VCaP (cell line): Measurements from ENCODE around the gene NECAB2.
"Not testable (repeated sequence)": the region's sequence is repeated elsewhere in the genome, so short reads cannot be mapped to it uniquely, and the experiment has no call there.

Experiments used
- H3K27ac ChIP-seq: fragments of 450-650 bp; 2 replicates; pipeline ENCODE4 v1.5.1; 2017
- TF ChIP-seq, protein P1 (sequence below): fragments of 450-650 bp; conservative IDR thresholded peaks from 2 replicates; pipeline ENCODE4 v1.5.1; 2017; ENCODE audit warnings: mild to moderate bottlenecking, moderate library complexity

The NECAB2 gene

DNA sequence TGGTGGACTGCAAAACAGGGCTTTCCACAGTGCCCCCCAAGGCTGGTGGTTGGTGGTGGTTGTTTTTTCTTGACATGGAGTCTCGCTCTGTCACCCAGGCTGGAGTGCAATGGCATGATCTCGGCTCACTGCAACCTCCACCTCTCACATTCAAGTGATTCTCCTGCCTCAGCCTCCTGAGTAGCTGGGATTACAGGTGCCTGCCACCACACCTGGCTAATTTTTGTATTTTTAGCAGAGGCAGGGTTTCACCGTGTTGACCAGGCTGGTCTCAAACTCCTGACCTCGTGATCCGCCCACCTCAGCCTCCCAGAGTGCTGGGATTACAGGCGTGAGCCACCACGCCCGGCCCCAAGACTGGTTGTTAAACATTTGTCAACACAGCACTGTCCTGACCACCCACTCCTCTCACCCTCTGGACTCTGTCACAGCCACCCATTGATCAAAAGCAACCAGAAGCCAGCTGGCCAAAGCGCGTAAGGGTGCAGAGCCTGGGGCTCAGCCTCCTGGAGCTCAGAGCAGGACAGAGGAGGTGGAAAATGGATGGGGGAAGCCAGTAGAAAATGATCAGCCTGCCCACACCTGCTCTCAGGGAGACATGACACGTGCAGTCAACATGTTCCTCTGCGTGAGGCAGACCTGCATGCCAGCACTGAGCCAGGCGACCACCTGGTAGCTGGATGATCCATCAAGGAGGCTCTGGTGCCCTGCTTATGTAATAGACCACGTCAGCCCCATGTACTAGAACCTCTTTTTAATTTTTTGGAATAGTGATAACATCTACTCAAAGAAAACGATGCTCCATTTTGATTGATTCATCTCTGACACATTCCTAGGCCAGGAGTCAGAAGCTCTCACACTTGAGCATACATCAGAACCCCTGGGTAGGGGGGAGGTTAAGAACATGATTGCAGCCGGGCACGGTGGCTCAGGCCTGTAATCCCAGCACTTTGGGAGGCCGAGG, 29.8 kb upstream of the NECAB2 start:
- TF ChIP-seq, protein P1, sequence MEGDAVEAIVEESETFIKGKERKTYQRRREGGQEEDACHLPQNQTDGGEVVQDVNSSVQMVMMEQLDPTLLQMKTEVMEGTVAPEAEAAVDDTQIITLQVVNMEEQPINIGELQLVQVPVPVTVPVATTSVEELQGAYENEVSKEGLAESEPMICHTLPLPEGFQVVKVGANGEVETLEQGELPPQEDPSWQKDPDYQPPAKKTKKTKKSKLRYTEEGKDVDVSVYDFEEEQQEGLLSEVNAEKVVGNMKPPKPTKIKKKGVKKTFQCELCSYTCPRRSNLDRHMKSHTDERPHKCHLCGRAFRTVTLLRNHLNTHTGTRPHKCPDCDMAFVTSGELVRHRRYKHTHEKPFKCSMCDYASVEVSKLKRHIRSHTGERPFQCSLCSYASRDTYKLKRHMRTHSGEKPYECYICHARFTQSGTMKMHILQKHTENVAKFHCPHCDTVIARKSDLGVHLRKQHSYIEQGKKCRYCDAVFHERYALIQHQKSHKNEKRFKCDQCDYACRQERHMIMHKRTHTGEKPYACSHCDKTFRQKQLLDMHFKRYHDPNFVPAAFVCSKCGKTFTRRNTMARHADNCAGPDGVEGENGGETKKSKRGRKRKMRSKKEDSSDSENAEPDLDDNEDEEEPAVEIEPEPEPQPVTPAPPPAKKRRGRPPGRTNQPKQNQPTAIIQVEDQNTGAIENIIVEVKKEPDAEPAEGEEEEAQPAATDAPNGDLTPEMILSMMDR = no peak

DNA sequence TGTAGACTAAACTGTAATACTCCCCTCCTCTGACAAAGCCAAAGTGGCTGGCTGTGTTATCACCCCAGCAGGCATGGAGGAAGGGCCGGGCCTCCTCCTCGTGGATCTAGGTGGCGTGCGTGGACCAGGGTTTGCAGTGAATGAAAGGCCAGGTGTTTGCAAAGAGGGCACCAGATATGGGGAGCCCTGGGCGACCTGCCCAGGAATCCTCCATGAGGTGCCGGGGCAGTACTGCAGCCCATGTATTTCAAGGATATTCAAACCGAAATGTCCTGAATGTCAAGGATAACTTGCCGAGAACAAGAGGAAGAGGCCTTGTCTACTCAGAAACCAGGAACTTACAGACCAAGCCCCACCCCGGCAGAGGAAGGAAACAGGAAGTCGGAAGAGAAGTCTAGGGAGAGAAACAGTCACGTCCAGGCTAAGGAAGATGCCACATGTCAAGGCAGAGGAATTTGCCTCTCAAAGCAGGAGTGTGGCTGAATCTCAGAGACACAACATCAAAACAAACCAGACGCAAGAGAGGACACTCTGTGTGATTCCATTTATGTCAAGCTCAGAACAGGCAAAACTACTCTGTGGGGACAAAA, 28.7 kb upstream of the NECAB2 start:
- no peak overlapping the region for H3K27ac ChIP-seq
- TF ChIP-seq, protein P1 = no peak

More for the DNA sequence above, 29.8 kb upstream of the NECAB2 start:
- no peak overlapping the region for H3K27ac ChIP-seq

DNA sequence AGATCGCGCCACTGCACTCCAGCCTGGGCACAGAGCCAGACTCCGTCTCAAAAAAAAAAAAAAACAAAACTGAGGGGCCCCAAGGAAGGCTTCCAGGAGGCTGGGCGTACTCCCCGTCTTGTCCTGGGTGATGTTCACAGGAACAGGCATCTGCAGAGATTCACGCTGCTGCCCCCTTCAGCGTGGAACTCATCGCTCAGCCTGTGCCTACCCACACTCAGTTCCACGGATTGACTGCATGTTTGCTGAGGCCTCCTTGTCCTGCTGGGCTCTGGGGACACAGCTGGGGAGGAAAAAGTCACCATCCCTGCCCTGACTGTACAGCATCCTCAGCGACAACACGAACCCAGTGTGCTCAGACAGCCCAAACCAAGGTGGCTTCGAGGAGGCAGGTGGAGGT, 27.9 kb upstream of the NECAB2 start:
- no peak overlapping the region for H3K27ac ChIP-seq
- TF ChIP-seq, protein P1 = no peak

DNA sequence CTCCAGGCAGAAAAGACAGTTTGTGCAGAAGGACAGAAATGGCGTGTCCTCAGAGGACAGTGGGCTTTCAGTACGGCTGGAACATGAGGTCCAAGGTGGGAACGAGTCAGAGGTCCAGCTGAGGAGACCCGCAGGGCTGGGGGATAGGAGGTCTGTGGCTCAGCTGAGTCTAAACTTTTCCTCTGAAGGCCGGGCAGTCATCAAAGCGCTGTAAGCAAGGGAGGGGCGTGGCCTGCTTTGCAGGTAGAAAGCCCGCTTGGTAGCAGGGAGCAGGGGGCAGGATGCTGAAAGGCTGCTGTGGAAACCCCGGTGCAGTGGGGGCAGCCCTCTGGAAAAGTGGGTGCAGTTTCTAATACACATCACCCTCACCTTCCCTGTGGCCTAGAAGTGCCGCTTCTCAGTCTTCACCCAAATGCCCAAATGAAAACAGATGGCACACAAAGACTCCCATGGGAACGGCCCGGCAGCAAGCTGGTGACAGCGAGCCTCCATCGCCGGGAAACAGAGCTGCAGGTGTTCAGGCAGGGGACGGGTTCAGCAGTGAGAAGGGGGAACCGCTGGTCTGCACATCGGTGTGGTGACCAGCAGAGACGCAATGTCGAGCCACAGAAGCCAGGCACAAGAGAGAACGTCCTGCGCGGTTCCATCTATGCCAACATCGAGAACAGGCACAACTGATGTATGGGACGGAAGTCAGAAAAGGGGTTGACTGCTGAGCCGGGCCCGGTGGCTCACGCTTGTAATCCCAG, 27.2 kb upstream of the NECAB2 start:
- no peak overlapping the region for H3K27ac ChIP-seq
- TF ChIP-seq, protein P1 = no peak

DNA sequence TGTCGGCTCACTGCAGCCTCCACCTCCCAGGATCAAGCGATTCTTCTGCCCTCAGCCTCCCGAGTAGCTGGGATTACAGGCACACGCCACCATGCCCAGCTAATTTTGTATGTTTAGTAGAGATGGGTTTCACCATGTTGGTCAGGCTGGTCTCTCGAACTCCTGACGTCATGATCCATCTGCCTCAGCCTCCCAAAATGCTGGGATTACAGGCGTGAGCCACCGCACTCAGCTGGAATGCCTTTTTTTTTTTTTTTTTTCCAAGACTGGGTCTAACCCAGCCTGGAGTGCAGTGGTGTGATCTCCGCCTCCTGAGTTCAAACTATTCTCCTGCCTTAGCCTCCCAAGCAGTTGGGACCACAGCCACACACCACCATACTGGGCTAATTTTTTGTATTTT, 26.5 kb upstream of the NECAB2 start:
- H3K27ac ChIP-seq = not testable (repeated sequence)

DNA sequence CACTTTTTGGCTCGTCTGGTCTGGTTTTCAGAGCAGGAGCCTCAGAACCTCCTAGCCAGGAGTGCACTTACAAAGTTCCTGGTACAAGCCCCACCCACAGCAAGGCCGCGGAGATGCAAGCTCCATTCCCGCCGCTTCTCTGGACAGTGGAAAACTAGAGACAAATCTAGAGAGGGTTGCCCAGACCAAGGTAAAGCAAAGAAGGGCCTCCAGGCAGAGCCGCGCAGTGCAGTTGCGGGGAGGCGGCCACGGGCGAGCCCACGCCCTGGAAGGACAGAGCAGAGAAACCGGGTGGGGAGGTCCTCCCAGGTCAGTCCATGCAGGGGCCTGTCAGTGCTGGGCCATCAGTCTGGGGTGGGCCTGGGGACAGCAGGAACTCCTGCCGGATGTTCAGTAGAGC, 26.0 kb upstream of the NECAB2 start:
- TF ChIP-seq, protein P1 = no peak
- H3K27ac ChIP-seq = 0 out of 2 replicates have a peak overlapping the region, but pooled peaks have one; percentile 5

DNA sequence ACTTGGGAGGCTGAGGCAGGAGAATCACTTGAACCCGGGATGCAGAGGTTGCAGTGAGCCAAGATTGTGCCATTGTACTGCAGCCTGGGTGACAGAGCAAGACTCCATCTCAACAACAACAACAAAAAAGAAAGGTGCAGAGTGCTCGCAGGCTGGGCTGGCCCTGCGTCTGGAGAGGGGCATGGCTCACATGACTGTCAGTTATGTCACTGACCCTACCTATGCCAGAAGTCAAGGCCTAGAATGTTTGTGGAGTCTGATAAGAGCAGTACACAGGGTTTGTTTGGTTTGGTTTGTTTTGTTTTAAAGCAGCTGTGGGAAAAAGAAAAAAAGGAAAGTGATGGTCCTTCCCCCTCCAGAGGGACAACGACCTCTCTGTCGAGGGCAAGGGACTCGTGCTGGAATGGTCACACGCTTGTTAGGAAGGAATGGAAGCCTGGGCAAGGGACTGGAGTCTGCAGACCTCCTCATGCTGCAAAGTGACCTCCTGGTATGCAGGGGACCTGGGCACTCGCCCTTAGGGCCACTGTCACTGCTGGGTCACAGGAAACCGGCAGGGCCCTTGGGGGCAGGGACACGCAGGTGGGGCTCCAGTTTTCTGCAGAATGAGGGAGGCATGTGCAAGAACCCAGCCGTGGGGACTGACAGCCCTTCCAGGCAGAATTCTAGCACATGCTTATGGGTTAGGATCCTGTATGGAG, 25.1 kb upstream of the NECAB2 start:
- TF ChIP-seq, protein P1 = no peak
- H3K27ac ChIP-seq = peak overlapping the region; percentile 5; the same call in 1 of the 2 replicates
